Measurements from ENCODE around the gene USP49. TPM values are rescaled to one million over a fixed set of nuclear protein-coding genes. Genes with fewer than 3 reads are reported as not detected.

USP49 gene
- total RNA-seq, 1 experiment from 2014 or later: 2.3 TPM

DNA sequence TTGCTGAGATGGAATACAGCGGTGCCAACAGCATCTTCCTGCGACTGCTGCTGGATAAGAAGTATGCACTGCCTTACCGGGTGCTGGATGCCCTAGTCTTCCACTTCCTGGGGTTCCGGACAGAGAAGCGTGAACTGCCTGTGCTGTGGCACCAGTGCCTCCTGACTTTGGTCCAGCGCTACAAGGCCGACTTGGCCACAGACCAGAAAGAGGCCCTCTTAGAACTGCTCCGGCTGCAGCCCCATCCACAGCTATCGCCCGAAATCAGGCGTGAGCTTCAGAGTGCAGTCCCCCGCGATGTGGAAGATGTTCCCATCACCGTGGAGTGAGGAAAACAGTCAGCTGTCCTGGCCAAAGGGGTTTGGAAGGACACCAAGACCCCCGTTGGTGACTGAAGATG lies 37.2 kb upstream of the USP49 start:
- TF ChIP-seq, protein P1, sequence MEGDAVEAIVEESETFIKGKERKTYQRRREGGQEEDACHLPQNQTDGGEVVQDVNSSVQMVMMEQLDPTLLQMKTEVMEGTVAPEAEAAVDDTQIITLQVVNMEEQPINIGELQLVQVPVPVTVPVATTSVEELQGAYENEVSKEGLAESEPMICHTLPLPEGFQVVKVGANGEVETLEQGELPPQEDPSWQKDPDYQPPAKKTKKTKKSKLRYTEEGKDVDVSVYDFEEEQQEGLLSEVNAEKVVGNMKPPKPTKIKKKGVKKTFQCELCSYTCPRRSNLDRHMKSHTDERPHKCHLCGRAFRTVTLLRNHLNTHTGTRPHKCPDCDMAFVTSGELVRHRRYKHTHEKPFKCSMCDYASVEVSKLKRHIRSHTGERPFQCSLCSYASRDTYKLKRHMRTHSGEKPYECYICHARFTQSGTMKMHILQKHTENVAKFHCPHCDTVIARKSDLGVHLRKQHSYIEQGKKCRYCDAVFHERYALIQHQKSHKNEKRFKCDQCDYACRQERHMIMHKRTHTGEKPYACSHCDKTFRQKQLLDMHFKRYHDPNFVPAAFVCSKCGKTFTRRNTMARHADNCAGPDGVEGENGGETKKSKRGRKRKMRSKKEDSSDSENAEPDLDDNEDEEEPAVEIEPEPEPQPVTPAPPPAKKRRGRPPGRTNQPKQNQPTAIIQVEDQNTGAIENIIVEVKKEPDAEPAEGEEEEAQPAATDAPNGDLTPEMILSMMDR (conservative IDR thresholded peaks at IDR 0.05; ENCODE audit: low read depth, low read length): no peak
- no peak for TF ChIP-seq EZH2 (IDR thresholded peaks at IDR 0.05; ENCODE audit: low read length, unreplicated experiment)
- TF ChIP-seq EZH2phosphoT487 (IDR thresholded peaks at IDR 0.05; ENCODE audit: borderline replicate concordance, low read length): no peak
- H3K9me2 ChIP-seq (replicated peaks; ENCODE audit: low read length): no peaks in the 10 kb centered on the region
- no peaks in the 10 kb centered on the region for H3F3A ChIP-seq (ENCODE audit: low read length, unreplicated experiment)
- POLR2A ChIA-PET (ENCODE audit: unreplicated experiment): no interaction called here
- no peak overlapping the region for H3K27ac ChIP-seq (ENCODE audit: low read length)
- no peak overlapping the region for H2AFZ ChIP-seq (ENCODE audit: low read length)
- no peak for DNase-seq
- no peaks in the 10 kb centered on the region for H3K27me3 ChIP-seq (ENCODE audit: low read length)
- no peaks in the 10 kb centered on the region for H3K9me3 ChIP-seq (ENCODE audit: low read length)
- H4K20me1 ChIP-seq (ENCODE audit: low read length): peaks cover 10% of the 10 kb centered on the region; the same call in 1 of the 2 replicates
- no TSS peak for BruUV-seq (replicated peaks)
- CTCF ChIA-PET: no interaction called here
- H3K79me2 ChIP-seq (ENCODE audit: low read length): peaks cover 22% of the 10 kb centered on the region
- no peak overlapping the region for H3K4me3 ChIP-seq (ENCODE audit: low read length)
- intact Hi-C loops (cut with micrococcal nuclease): no loop called here
- ATAC-seq: no peak
- no peak overlapping the region for H3K9ac ChIP-seq (ENCODE audit: low read length)
- peaks cover 82% of the 10 kb centered on the region for H3K36me3 ChIP-seq (ENCODE audit: low read depth, low read length)
- H3K4me2 ChIP-seq (ENCODE audit: low read length): no peak overlapping the region
- H3K4me1 ChIP-seq (ENCODE audit: insufficient read depth, low read length): peaks cover 9% of the 10 kb centered on the region; the same call in 1 of the 2 replicates

DNA sequence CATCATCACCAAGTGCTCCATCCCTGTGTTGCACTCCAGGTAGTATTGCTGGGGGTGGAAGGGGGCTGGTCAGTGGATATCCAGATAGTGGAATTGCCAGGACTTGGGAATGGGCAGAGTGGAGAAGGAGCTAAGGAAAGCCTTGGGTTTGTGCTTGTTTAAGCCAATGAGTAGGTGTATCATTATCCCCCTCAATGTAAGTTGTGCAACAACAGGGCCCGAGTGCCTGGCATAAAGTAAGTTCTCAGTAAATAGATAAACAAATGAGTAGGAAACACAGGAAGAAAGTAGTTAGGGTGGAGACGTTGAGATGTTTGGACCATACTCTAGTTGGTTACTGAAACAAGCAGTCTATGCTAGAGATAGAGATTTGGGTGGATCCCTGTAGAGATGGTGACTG lies 36.6 kb upstream of the USP49 start:
- no peak for TF ChIP-seq EZH2 (IDR thresholded peaks at IDR 0.05; ENCODE audit: low read length, unreplicated experiment)
- TF ChIP-seq, protein P1 (conservative IDR thresholded peaks at IDR 0.05; ENCODE audit: low read depth, low read length): no peak
- no peak for TF ChIP-seq EZH2phosphoT487 (IDR thresholded peaks at IDR 0.05; ENCODE audit: borderline replicate concordance, low read length)
- no peak overlapping the region for H3K9ac ChIP-seq (ENCODE audit: low read length)
- H4K20me1 ChIP-seq (ENCODE audit: low read length): peaks cover 10% of the 10 kb centered on the region; the same call in 1 of the 2 replicates
- intact Hi-C loops (cut with micrococcal nuclease): no loop called here
- no peak overlapping the region for H3K4me3 ChIP-seq (ENCODE audit: low read length)
- H3K4me1 ChIP-seq (ENCODE audit: insufficient read depth, low read length): peaks cover 8% of the 10 kb centered on the region; the same call in 1 of the 2 replicates
- no peaks in the 10 kb centered on the region for H3K9me2 ChIP-seq (replicated peaks; ENCODE audit: low read length)
- POLR2A ChIA-PET (ENCODE audit: unreplicated experiment): no interaction called here
- peaks cover 82% of the 10 kb centered on the region for H3K36me3 ChIP-seq (ENCODE audit: low read depth, low read length)
- ATAC-seq: no peak
- H3F3A ChIP-seq (ENCODE audit: low read length, unreplicated experiment): no peaks in the 10 kb centered on the region
- no peak overlapping the region for H3K4me2 ChIP-seq (ENCODE audit: low read length)
- BruUV-seq (replicated peaks): no TSS peak
- H3K79me2 ChIP-seq (ENCODE audit: low read length): peaks cover 27% of the 10 kb centered on the region
- no peaks in the 10 kb centered on the region for H3K9me3 ChIP-seq (ENCODE audit: low read length)
- no peak overlapping the region for H2AFZ ChIP-seq (ENCODE audit: low read length)
- H3K27me3 ChIP-seq (ENCODE audit: low read length): no peaks in the 10 kb centered on the region
- DNase-seq: no peak
- H3K27ac ChIP-seq (ENCODE audit: low read length): no peak overlapping the region
- CTCF ChIA-PET: no interaction called here

DNA sequence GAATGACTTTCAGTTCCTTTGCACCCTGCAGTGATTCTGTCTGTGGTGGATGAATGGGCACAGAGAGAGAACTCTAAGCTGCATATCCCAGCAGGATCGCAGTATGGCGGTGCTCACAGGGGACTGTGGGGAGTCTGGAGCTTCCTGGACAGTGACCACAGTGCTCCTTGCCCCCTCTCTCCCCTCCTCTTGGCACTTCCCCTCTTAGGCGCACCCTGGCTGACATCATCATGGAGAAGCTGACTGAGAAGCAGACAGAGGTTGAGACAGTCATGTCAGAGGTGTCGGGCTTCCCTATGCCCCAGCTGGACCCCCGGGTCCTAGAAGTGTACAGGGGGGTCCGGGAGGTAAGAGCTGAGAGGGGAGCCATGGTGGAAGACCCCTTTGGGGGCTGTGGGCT lies 34.7 kb upstream of the USP49 start:
- POLR2A ChIA-PET (ENCODE audit: unreplicated experiment): no interaction called here
- Histone ChIP-seq H4K20me1 (ENCODE audit: low read length) (peaks cover 8% of the 10 kb centered on the region; the same call in 1 of the 2 replicates), H3K9me2 (replicated peaks; ENCODE audit: low read length) (no peaks in the 10 kb centered on the region), H3K4me1 (ENCODE audit: insufficient read depth, low read length) (no peaks in the 10 kb centered on the region), H3K4me3 (ENCODE audit: low read length) (no peak overlapping the region), H3K36me3 (ENCODE audit: low read depth, low read length) (peaks cover 81% of the 10 kb centered on the region), H3K27me3 (ENCODE audit: low read length) (no peaks in the 10 kb centered on the region), H3K4me2 (ENCODE audit: low read length) (no peak overlapping the region), H3K9me3 (ENCODE audit: low read length) (no peaks in the 10 kb centered on the region), H3K27ac (ENCODE audit: low read length) (no peak overlapping the region), H3F3A (ENCODE audit: low read length, unreplicated experiment) (no peaks in the 10 kb centered on the region), H3K9ac (ENCODE audit: low read length) (no peak overlapping the region), H3K79me2 (ENCODE audit: low read length) (peaks cover 39% of the 10 kb centered on the region), H2AFZ (ENCODE audit: low read length) (no peak overlapping the region)
- no TSS peak for BruUV-seq (replicated peaks)
- ATAC-seq (no peak), DNase-seq (no peak)
- intact Hi-C loops (cut with micrococcal nuclease): no loop called here
- TF ChIP-seq EZH2phosphoT487 (IDR thresholded peaks at IDR 0.05; ENCODE audit: borderline replicate concordance, low read length): no peak
- TF ChIP-seq, protein P1 (conservative IDR thresholded peaks at IDR 0.05; ENCODE audit: low read depth, low read length): no peak
- TF ChIP-seq EZH2 (IDR thresholded peaks at IDR 0.05; ENCODE audit: low read length, unreplicated experiment): no peak
- CTCF ChIA-PET: no interaction called here

Measured in PC-3 (cell line).